GM19328 (cell line): ENCODE results near the gene STOML3.

Source experiments
- ATAC-seq: cut with Tn5 transposase; IDR thresholded peaks from one replicate; pipeline ENCODE4 v1.9.1; 2021; ENCODE audit warnings: mild to moderate bottlenecking, moderate library complexity; ENCODE audit not compliant: unreplicated experiment

The STOML3 gene

DNA sequence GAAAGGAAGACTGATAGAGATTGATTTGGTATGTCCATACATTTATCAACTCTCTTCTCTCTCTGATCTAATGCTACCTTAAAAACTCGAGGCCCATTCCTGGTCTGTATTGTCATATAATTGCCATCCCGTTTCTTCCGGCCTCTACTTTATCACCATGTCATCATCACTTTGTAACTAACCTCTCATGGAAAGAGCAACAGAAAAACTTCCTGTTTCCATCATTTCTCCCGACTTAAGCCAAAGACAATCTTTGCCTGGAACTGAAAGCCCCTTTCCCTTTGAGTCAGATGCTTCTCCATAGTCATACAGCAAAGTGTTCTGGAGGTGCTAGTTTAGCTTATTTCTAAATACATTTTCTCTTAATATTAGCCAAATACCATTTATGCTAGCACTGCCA is 2.8 kb upstream of the STOML3 start:
- no peak for ATAC-seq

DNA sequence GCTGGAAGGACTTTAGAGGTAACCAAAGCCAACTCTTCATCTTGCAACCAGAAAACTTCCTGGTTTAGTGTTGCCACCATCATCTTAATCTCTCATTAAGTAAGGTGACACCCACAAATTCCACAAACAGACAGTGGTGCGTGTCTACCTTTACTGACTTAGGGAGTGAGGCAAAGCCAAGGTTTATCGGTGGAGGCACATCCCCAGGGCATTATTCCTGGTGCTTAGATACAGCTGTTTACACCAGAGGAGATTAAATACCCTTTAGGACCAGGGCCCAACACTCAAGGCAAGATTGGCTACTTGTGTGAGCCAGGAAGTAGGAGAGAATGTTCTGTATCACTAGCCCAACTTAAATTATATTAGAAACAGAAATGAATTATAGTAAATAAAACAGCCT is 9.5 kb downstream of the STOML3 start:
- ATAC-seq, result no peak

DNA sequence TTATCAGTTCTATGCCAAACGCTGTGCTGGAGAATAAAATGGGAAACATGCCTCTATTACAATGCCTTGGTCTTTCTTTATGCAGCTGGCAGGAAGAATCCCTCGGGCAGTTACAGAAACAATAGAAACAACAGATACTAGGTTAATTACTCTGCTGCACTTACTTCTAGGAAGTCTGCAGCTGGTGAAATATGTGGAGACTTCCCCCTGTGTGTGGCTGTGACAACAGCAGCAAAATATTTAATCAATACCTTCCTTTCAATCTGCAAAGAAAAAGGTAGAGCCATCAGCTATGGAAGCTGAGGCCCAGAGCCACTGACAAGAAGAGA is 9.9 kb downstream of the STOML3 start:
- ATAC-seq, result no peak

DNA sequence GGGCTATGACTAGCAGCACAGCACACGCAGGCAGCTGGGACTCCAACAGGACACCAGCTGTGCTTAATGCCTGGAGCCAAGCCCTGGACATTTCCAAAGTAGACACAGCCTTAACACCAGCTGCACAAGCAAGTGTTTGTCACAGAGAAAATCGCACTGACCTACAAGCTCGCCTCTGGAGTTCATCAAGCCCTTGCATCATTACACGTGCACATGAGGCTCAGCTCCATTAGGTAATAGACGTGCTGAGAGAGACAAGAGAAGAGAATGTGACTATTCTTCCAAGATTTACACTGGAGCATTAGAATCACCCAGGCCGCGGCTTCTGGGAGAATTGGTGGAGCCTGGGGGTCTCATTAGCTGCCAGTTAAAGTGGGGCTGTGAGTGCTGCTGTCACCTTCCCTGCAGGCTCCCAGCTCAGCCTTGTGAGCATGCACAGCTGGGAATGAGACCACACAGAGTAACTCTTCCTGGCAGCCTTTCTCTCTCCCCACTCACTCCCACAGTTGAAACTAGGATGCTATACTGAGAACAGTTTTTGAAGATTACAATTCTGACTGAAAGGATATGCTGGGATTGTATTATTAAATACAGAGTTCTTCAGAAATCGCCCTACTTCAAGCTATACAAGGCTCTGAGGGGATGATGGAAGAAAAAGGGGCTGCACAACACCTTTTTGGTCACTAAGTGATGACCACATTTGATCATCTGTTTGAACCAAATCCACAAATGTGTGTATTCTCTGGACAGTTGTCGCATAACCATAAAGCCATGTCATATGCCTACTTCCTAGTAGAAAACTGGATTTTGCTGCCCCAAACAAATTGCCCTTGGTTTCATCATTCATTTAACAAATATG is 10.5 kb downstream of the STOML3 start:
- no peak for ATAC-seq

DNA sequence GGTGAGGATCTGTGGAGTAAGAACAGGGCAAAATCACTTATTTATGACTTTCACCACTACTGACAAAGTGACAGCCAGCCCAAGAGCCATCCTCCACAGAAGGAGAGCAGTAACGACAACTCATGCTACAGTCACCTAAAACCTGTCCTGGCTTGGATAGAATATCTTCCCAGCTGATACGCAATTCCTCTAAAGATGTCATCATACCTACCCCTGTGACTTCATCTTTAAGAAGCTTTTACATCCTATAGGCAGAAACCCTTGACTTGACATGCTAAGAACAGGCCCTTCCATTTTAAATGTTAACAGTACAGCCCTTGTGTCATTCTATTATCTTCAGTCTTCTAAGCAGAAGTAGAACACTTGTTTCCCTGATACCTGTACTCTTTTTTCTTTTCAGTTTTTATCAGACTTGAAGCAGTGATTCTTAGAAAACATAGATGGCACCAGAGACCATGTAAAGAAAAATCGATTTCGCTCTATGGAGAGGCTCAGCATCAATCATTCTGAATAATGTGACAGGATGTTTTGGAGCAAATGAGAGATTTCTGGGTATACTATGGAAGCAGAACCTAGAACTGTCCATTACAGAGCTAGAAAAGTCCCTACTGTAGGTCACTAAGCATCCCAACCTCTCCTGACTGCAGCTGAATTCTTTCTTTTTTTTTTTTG is 20.1 kb downstream of the STOML3 start:
- ATAC-seq, result no peak

DNA sequence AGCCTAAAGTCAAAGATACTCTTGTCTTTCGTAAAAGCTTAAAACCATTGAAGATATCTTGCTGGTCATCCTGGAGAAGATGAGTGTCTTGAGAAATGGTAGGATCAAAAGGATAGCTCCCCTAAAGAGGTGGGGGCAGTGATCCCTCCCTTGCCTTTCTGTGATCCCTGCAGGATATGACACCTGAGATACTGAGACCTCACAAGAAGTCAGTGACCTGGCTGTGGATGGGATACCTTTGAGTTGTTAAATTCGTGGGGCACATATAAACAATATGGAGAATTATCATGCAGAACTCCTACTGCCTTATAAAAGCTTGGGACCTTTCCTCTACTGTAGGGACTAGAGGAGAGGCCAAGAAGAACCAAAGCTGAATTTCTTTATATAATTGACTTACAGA is 21.4 kb downstream of the STOML3 start:
- ATAC-seq, result no peak

DNA sequence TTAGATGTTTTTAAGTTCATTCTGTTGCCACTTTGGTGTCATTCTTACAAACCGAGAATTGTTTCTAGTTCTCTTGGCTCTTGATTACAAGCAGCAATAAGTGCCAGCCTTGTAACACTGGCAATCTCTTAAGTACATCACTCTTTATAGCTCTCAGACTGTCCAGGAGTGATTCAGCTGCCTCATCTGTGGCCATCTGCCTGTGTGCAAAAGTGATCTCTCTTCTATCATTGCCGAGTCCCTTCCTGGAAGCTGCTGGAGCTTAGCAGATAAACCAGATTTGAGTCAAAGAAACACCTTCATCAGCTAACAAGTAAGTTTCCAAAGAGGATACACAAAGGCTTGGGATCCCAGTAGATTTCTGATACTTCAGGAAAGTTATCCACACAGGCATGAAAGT is 23.2 kb downstream of the STOML3 start:
- no peak for ATAC-seq

DNA sequence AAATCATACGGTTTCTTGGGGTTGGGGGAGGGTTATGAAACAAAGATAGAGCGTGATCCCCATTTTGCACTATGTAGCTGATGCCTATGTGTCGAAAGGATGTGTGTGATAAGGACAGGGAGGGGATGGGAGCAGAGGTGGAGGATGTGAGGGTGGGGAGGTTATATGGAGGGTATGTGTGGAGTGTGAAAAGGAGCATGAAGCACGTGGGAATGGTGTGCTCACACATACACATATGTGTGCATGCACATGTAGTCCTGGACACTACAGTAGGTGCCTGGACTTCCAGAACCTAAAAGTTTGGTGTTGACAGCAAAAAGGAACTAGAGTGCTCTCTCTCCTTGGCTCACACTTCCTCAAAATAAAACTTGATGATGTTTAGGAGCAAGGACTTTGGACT is 25.4 kb downstream of the STOML3 start:
- ATAC-seq, result no peak

DNA sequence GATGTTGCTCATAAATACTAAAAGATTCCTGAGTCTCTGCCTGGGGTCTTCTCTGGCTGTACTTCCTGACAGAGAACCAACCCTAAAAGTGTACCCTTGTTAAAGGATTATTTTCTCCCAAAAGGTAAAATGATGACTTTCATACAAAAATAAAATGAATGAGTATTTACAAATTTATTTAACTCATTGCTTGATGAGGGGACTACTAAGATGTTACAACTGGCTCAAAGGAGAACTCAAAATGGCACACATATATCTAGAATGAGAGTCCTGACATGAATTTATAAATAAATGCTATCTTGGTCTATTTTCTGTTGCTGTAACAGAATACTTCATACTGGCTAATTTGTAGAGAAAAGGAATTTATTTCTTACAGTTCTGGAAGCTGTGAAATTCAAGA is 30.5 kb downstream of the STOML3 start:
- ATAC-seq, result no peak

DNA sequence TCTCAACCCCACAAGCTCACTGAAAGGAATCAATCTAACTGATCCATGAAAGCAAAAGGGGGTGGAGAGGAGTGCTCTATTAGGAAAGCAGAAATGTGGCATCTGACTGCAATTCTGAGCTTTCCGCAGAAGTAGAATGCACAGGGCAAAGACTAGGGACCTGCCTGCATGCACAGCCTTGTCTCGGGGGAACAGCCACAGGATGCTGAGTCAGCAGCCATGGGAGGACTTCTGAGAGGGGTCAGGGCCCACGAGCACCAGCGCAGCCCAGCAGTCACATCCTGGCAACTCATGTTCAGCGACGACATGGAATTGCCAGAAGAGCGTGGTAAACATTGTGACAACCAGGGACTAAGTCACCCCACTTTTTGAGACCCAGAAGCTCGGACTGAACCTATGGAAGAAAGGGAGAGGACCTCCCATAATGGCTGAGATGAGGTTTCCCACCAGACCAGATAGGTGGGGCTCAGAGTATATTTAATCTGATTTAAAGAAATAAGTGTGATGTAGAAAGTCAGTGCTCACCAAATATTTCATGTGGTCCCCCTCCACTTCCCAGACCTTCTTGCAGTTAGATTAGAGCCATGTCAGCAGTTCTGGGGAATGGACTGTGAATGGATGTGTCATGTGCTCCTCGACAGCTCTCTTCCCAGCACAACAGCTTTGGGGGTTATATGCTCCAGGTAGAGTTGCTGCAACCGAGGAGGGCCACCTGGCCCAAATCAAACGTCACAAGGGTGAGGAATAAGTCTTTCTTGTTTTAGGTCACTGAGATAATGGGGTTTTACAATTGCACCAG is 32.6 kb downstream of the STOML3 start:
- ATAC-seq, result no peak

DNA sequence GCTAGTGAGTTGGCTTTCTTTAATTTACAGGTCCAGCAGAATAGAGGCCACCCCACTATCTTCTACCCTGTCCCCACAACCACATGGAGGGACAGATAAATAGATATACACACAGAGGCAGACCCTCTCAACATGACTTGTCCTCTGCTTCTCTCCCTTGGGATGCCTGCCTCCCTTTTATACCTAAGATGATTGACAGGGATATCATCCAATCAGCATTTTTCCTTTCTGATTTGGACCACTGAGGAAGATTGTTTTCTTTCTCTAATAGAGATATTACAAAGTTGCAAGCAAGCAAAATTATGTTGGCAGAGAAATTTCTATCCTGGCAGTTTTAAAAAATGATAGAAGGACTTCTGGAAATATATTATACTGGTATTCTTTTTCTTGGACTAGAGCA is 35.8 kb downstream of the STOML3 start:
- ATAC-seq, result no peak

DNA sequence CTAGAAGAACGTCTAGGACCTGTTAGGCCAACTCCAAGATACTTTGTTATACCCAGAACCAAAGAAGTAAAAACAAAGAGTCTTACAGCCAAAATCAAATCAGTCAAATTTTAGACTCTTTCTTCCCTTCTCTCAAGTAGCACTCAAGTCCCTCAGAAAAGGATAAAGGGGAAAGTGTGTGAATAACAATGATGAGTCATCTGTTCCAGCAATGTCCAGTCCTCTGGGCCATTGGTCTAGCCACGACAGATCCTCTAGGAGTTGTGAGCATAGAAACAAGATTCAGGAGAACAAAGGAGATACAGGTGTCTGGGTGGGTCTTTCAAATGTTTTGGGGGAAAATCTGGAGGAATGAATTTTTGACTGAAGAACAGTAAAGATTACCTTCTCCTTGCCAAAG is 36.3 kb downstream of the STOML3 start:
- ATAC-seq, result no peak

DNA sequence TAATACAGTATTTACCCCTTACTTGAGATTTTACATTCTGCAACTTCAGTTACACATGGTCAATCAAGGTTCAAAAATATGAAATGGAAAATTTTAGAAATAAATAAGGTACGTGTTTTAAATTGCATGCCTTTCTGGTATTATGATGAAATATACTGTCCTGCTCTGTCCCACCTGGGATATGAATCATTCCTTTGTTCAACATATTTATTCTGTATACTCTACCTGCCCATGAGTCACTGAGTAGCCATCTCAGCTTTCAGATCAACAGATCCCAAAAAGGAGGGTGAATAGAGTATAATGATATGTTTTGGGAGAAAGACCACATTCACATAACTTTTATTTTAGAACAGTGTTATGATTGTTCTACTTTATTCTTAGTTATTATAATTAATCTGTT is 37.8 kb downstream of the STOML3 start:
- no peak for ATAC-seq

DNA sequence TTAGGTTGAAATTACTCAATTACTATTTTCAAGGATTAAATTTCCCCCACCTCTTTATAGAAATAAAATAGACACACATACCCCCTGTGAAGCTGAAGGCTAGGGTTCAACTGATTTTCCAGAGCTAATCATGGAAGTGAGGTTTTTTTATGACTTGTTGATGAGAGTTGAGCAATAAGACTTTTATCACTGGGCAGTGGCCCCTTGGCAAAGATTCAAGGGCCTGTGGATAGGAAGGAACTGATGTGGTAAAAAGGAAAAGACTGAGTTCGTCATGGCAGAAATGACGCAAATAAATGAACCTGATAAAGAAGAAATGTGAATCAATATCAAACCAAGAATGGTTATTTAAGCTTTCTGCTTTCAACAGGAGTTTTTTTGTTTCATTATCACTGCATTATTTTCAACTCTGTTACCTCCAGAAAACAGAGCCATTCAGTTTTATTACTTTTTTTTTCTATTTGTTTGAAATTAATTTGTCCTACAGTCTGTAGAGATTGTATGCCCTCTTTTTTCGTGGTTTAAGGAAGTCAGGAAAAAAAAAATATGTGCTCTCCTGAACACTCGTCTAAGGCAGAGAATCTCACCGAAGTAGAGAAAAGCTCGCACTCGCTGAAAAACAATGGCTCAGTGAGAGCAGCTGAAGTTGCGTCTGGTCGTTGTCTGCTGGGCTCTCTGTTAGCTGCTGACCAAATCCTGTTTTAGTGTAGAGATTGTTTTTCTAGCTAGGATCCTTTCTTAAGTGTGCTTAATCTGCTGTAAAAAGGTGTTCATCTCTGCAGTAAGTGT is 38.9 kb downstream of the STOML3 start:
- ATAC-seq, result no peak

DNA sequence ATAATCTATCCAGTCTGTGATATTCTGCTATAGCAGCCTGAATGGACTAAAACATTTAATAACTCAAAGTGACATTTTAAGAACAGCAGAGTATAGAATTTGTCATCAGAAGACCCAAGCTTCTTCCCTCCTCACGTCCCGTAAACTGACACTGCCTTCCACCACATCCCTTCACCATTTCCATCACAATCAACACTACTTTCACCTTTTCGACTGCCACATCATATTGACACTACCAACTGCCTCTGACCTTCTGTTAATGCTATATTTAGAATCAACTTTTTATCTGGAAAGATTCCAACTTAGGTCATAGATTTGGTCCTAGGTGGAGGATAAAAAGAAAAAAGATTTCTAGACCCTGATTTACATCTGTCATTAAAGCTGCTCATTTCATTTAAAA is 39.6 kb downstream of the STOML3 start:
- no peak for ATAC-seq

DNA sequence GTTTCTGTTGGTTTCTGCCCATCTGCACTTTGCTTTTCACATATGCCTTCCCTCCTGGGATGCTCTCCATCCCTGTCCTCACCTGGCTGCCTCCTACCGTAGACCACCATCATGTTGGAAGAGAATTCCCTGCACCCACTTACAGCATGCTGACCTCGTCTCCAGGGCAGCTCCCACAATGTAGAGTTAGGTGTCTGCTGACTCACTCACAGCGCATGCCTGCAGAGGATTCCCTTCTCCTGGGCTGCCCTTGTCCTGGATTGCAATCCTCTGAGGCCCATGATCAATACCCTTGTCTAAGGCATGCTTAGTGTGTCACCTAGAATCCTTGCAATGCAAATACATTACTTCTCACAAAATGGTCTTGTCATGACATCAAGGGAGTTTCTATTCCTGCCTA is 43.6 kb downstream of the STOML3 start:
- ATAC-seq, result no peak

DNA sequence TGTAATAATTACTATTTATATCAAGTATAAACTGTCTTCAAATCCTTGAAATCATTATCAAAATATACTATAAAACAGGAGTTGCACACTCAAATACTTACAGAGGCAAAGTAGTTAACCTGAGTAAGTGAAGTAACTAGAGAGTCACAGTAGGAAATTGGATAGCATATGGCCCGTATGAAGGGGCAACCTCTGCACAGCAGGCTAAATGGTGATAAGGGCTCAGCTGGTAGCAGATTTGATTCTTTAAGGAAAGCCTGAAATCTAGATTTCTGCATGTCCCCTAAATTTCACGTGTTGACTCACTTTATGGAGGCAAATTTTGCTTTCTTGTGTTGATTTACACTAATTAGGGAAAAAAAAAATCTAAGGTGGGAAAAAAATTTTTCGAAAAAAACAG is 46.4 kb downstream of the STOML3 start:
- ATAC-seq, result no peak

DNA sequence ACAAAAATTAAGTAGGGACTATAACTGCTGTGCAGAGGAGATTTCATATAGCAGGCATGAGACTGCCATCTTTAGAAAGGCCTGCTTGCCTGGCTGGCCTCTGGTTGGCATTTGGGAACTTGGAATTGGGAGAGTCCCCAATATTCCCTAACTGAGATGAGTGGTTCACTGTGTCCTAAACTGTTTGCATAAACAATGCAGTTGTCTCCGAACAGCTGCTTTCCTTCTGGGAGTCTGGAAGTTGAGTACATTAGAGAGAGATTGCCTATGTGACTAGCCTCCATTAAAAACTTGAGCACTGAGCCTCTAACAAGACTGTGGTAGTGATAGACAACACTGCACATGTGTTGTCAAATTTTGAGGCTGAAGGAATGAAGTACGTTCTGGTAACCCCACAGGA is 47.4 kb downstream of the STOML3 start:
- ATAC-seq, result no peak

DNA sequence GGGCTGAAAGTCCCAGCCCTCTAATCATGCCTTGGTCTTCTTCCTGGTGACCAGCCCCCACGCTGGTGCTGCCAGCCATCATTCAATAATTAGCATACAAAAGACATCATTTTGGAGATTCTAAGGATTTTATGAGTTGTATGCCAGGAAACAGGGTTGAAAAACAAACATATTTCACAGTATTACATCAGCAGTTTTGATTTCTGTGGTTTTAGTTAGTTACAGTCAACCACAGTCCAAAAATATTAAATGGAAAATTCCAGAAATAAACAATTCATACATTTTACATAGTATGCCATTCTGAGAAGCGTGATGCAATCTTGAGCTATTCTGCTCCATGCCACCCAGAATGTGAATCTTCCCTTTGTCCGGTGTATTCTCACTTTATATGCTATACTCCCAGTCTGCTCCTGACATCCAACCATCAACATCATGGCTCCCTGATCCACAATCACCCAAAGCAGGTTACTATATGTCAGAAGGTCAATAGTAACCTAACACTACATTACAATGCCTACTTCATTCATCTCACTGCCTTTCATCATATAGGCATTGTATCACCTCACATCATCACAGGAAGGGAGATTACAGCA is 49.2 kb downstream of the STOML3 start:
- ATAC-seq, result no peak

DNA sequence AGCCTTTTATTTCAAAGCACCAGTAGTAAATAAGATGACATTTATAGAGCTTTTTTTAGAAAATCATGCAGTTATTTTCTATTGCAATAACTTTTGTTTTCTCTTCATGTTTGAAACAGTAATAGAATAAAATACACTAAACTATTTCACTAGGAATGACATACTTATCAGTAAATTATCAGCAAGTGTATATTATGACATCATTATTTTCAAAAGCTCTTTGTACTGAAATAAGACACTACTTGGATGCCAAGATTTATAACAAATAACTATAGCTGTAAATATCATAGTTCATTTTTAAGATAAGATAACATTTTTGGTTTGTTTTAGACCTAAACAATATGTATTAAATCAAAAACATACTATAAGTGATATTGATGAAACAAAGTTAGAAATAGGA is 56.8 kb downstream of the STOML3 start:
- ATAC-seq, result no peak

DNA sequence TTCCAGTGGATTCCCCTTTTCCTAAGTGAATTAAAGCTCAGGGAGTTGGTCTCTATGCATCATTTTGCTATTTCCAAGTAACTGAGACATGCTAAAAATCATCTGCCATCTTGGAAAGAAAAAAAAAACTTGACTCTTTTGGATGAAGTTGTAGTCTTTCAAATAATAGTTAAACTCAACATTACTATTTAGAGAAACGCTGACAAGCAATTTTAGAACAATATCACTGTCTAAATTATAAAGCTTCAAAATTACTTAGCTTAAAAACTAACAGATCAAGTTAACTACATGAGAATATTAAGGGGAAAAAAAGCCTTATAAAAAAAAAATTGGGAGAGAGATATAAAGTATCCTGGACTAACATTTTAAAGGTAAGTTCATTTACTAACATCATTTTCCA is 68.5 kb downstream of the STOML3 start:
- no peak for ATAC-seq
